ENCODE measurements around the gene ADCY2. TPM values are rescaled to one million over a fixed set of nuclear protein-coding genes. Genes with fewer than 3 reads are reported as not detected.

The ADCY2 gene
- total and polyA plus RNA-seq, 3 experiments from 2014 or later, result not detected

- no peak overlapping the region for H3K4me3 Mint-ChIP-seq
- H3K36me3 Mint-ChIP-seq, result no peaks in the 10 kb centered on the region
- no peak overlapping the region for H3K27ac Mint-ChIP-seq
- Histone ChIP-seq H3K9me3 (ENCODE audit: low read length) (no peaks in the 10 kb centered on the region), H3K4me3 (ENCODE audit: low read length) (no peak overlapping the region), H3K36me3 (ENCODE audit: insufficient read depth, low read length) (no peaks in the 10 kb centered on the region), H3K27me3 (ENCODE audit: insufficient read depth, low read length, poor library complexity, severe bottlenecking) (no peaks in the 10 kb centered on the region), H3K27ac (ENCODE audit: low read depth, low read length) (no peak overlapping the region), H3K4me1 (ENCODE audit: insufficient read depth, low read length) (no peaks in the 10 kb centered on the region)
- H3K4me1 Mint-ChIP-seq, result no peaks in the 10 kb centered on the region
- H3K27me3 Mint-ChIP-seq, result no peaks in the 10 kb centered on the region
- peaks cover 0 to 12% (median 7%) of the 10 kb centered on the region in 5 donors for H3K9me3 Mint-ChIP-seq
- no peak for DNase-seq
- ChIA-PET CTCF (no interaction called here), POLR2A (no interaction called here)
Observed at GRCh38 chr5:7576023-7576715, 180.2 kb downstream of the ADCY2 start.

DNA sequence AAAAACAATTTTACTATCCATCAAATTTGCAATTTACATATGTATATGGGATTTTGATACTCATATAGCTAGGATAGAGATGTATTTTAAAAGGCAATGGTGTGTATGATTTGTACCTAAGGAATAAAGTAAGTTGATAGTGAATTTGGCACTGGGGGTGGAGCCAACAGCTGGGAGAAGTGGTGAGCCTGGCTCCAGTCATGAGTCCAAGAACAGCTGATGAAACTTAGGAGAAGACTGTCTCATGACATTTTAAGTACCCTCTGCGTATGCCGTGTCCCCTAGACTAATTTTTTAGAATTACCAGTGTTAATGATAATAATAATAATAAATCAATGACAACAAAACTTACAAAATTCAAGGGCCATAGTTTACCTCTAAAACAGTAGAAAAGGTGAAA, 181.4 kb downstream of the ADCY2 start:
- no peaks in the 10 kb centered on the region for H3K4me1 Mint-ChIP-seq
- H3K4me3 ChIP-seq (ENCODE audit: low read length), result no peak overlapping the region
- ChIA-PET POLR2A (no interaction called here), CTCF (no interaction called here)
- H3K36me3 Mint-ChIP-seq, result no peaks in the 10 kb centered on the region
- H3K27me3 ChIP-seq (ENCODE audit: insufficient read depth, low read length, poor library complexity, severe bottlenecking), result no peaks in the 10 kb centered on the region
- H3K36me3 ChIP-seq (ENCODE audit: insufficient read depth, low read length), result no peaks in the 10 kb centered on the region
- no peak for DNase-seq
- H3K4me1 ChIP-seq (ENCODE audit: insufficient read depth, low read length), result no peaks in the 10 kb centered on the region
- no peaks in the 10 kb centered on the region for H3K27me3 Mint-ChIP-seq
- H3K27ac ChIP-seq (ENCODE audit: low read depth, low read length), result no peak overlapping the region
- H3K27ac Mint-ChIP-seq, result no peak overlapping the region
- H3K4me3 Mint-ChIP-seq, result no peak overlapping the region
- no peaks in the 10 kb centered on the region for H3K9me3 ChIP-seq (ENCODE audit: low read length)
- peaks cover 0 to 12% (median 5%) of the 10 kb centered on the region in 5 donors for H3K9me3 Mint-ChIP-seq

DNA sequence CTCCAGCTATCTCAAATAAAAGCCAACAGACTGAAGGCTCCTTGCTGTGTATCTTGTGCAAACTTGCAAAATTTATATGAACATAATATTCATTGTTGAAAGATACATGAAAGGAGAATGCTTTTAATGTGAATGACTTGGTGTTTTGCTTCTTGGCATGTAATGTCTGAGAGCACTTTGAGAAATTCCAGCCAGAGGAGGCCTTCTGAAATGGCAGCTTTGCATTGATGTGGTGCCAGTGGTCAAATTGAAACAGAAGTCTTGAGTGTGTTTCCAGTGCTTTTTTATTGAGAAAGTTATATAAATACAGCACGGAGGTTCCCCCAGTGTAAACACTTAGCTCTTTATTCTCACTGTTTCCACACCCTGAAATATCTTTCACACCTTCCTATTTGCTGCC, 182.1 kb downstream of the ADCY2 start:
- no peak overlapping the region for H3K27ac ChIP-seq (ENCODE audit: low read depth, low read length)
- H3K4me1 Mint-ChIP-seq, result no peaks in the 10 kb centered on the region
- peaks cover 0 to 8% (median 2%) of the 10 kb centered on the region in 5 donors for H3K9me3 Mint-ChIP-seq
- H3K4me1 ChIP-seq (ENCODE audit: insufficient read depth, low read length), result no peaks in the 10 kb centered on the region
- CTCF ChIA-PET, result no interaction called here
- no peaks in the 10 kb centered on the region for H3K36me3 ChIP-seq (ENCODE audit: insufficient read depth, low read length)
- H3K4me3 Mint-ChIP-seq, result no peak overlapping the region
- DNase-seq, result no peak
- no peak overlapping the region for H3K4me3 ChIP-seq (ENCODE audit: low read length)
- H3K27me3 Mint-ChIP-seq, result no peaks in the 10 kb centered on the region
- no peaks in the 10 kb centered on the region for H3K9me3 ChIP-seq (ENCODE audit: low read length)
- H3K27ac Mint-ChIP-seq, result no peak overlapping the region
- H3K27me3 ChIP-seq (ENCODE audit: insufficient read depth, low read length, poor library complexity, severe bottlenecking), result no peaks in the 10 kb centered on the region
- POLR2A ChIA-PET, result no interaction called here
- H3K36me3 Mint-ChIP-seq, result no peaks in the 10 kb centered on the region

DNA sequence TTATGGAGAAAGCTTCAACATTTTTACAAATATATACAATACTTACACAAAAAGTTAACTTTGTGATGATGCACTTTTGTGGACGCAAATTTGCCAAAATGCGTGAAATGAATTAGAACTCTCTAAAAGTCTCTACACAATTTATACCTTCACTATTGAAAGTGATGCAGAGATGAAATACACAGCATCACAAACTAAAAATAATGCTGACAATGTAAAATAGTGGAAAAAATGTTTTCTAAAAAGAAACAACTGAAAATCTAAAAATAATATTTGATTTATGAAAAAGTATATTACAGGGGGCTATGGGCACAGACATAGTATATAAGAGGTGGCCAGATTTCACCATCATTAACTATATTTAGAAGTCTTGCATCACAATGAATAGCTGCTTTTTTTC, 188.8 kb downstream of the ADCY2 start:
- Mint-ChIP-seq H3K4me1 (no peaks in the 10 kb centered on the region), H3K27ac (no peak overlapping the region), H3K27me3 (no peaks in the 10 kb centered on the region), H3K36me3 (no peaks in the 10 kb centered on the region), H3K9me3 (peaks cover 0 to 3% (median 1%) of the 10 kb centered on the region in 5 donors), H3K4me3 (no peak overlapping the region)
- Histone ChIP-seq H3K27me3 (ENCODE audit: insufficient read depth, low read length, poor library complexity, severe bottlenecking) (no peaks in the 10 kb centered on the region), H3K4me3 (ENCODE audit: low read length) (no peak overlapping the region), H3K36me3 (ENCODE audit: insufficient read depth, low read length) (no peaks in the 10 kb centered on the region), H3K4me1 (ENCODE audit: insufficient read depth, low read length) (no peaks in the 10 kb centered on the region), H3K9me3 (ENCODE audit: low read length) (no peaks in the 10 kb centered on the region), H3K27ac (ENCODE audit: low read depth, low read length) (no peak overlapping the region)
- no peak for DNase-seq
- ChIA-PET CTCF (no interaction called here), POLR2A (no interaction called here)

GRCh38 chr5:7585807-7586206, 189.9 kb downstream of the ADCY2 start:
- CTCF ChIA-PET, result no interaction called here
- H3K4me3 Mint-ChIP-seq, result no peak overlapping the region
- H3K36me3 ChIP-seq (ENCODE audit: insufficient read depth, low read length), result no peaks in the 10 kb centered on the region

GRCh38 chr5:7586480-7586879, 190.5 kb downstream of the ADCY2 start:
- H3K36me3 ChIP-seq (ENCODE audit: insufficient read depth, low read length), result no peaks in the 10 kb centered on the region
- Mint-ChIP-seq H3K27ac (no peak overlapping the region), H3K9me3 (peaks cover 0 to 1% (median 0%) of the 10 kb centered on the region in 5 donors), H3K4me1 (no peaks in the 10 kb centered on the region), H3K36me3 (no peaks in the 10 kb centered on the region), H3K4me3 (no peak overlapping the region), H3K27me3 (no peaks in the 10 kb centered on the region)
- DNase-seq, result no peak
- H3K9me3 ChIP-seq (ENCODE audit: low read length), result no peaks in the 10 kb centered on the region
- CTCF ChIA-PET, result no interaction called here
- POLR2A ChIA-PET, result no interaction called here
- H3K4me3 ChIP-seq (ENCODE audit: low read length), result no peak overlapping the region
- H3K27me3 ChIP-seq (ENCODE audit: insufficient read depth, low read length, poor library complexity, severe bottlenecking), result no peaks in the 10 kb centered on the region
- H3K27ac ChIP-seq (ENCODE audit: low read depth, low read length), result no peak overlapping the region
- no peaks in the 10 kb centered on the region for H3K4me1 ChIP-seq (ENCODE audit: insufficient read depth, low read length)

More at GRCh38 chr5:7585807-7586206, 189.9 kb downstream of the ADCY2 start:
- Mint-ChIP-seq H3K27me3 (no peaks in the 10 kb centered on the region), H3K4me1 (no peaks in the 10 kb centered on the region), H3K27ac (no peak overlapping the region), H3K9me3 (peaks cover 0 to 2% (median 0%) of the 10 kb centered on the region in 5 donors), H3K36me3 (no peaks in the 10 kb centered on the region)
- no peaks in the 10 kb centered on the region for H3K9me3 ChIP-seq (ENCODE audit: low read length)
- H3K4me1 ChIP-seq (ENCODE audit: insufficient read depth, low read length), result no peaks in the 10 kb centered on the region
- no peak for DNase-seq
- H3K27ac ChIP-seq (ENCODE audit: low read depth, low read length), result no peak overlapping the region
- POLR2A ChIA-PET, result no interaction called here
- no peak overlapping the region for H3K4me3 ChIP-seq (ENCODE audit: low read length)
- no peaks in the 10 kb centered on the region for H3K27me3 ChIP-seq (ENCODE audit: insufficient read depth, low read length, poor library complexity, severe bottlenecking)

- Histone ChIP-seq H3K27ac (ENCODE audit: low read depth, low read length) (no peak overlapping the region), H3K9me3 (ENCODE audit: low read length) (no peaks in the 10 kb centered on the region), H3K36me3 (ENCODE audit: insufficient read depth, low read length) (no peaks in the 10 kb centered on the region), H3K4me1 (ENCODE audit: insufficient read depth, low read length) (no peaks in the 10 kb centered on the region), H3K4me3 (ENCODE audit: low read length) (no peak overlapping the region), H3K27me3 (ENCODE audit: insufficient read depth, low read length, poor library complexity, severe bottlenecking) (no peaks in the 10 kb centered on the region)
- no peaks in the 10 kb centered on the region for H3K27me3 Mint-ChIP-seq
- H3K27ac Mint-ChIP-seq, result no peak overlapping the region
- H3K4me1 Mint-ChIP-seq, result no peaks in the 10 kb centered on the region
- H3K4me3 Mint-ChIP-seq, result no peak overlapping the region
- peaks cover 0 to 1% (median 0%) of the 10 kb centered on the region in 5 donors for H3K9me3 Mint-ChIP-seq
- H3K36me3 Mint-ChIP-seq, result no peaks in the 10 kb centered on the region
- ChIA-PET POLR2A (no interaction called here), CTCF (no interaction called here)
- no peak for DNase-seq
Observed at GRCh38 chr5:7589800-7590199, 193.9 kb downstream of the ADCY2 start.

- H3K36me3 Mint-ChIP-seq, result no peaks in the 10 kb centered on the region
- H3K27ac Mint-ChIP-seq, result no peak overlapping the region
- POLR2A ChIA-PET, result no interaction called here
- H3K4me3 ChIP-seq (ENCODE audit: low read length), result no peak overlapping the region
- no peak overlapping the region for H3K27ac ChIP-seq (ENCODE audit: low read depth, low read length)
- no peaks in the 10 kb centered on the region for H3K4me1 Mint-ChIP-seq
- H3K27me3 ChIP-seq (ENCODE audit: insufficient read depth, low read length, poor library complexity, severe bottlenecking), result no peaks in the 10 kb centered on the region
- H3K9me3 ChIP-seq (ENCODE audit: low read length), result no peaks in the 10 kb centered on the region
- CTCF ChIA-PET, result no interaction called here
- H3K4me3 Mint-ChIP-seq, result no peak overlapping the region
- H3K27me3 Mint-ChIP-seq, result no peaks in the 10 kb centered on the region
- peaks cover 0 to 2% (median 0%) of the 10 kb centered on the region in 5 donors for H3K9me3 Mint-ChIP-seq
- H3K36me3 ChIP-seq (ENCODE audit: insufficient read depth, low read length), result no peaks in the 10 kb centered on the region
- no peak for DNase-seq
- H3K4me1 ChIP-seq (ENCODE audit: insufficient read depth, low read length), result no peaks in the 10 kb centered on the region
Observed at GRCh38 chr5:7592910-7593309, 197.0 kb downstream of the ADCY2 start.
